GM13977 (cell line): Measurements from ENCODE around the gene SLC7A8.
"Not testable (repeated sequence)": the region's sequence is repeated elsewhere in the genome, so short reads cannot be mapped to it uniquely, and the experiment has no call there.

Source experiments
- DNase-seq: peaks from one replicate; pipeline ENCODE4 v3.0.0; 2012; ENCODE audit warnings: low spot score
- CTCF ChIP-seq: IDR thresholded peaks from 2 replicates; pipeline ENCODE4 v1.5.1; 2012; ENCODE audit warnings: mild to moderate bottlenecking, control low read depth; ENCODE audit not compliant: insufficient read depth; ENCODE audit errors: extremely low read depth, missing control alignments
- in situ Hi-C: fragments of 300-500 bp; cut with MboI; formaldehyde crosslinking; loops from one replicate; pipeline ENCODE4 v1.12.0; 2022; ENCODE audit warnings: low sequenced_read_pairs, low pct_unique_long_range_greater_than_20kb, mixed read lengths, inconsistent platforms; ENCODE audit not compliant: unreplicated experiment

SLC7A8 gene

GRCh38 chr14:23215421-23215820 is 32.0 kb upstream of the SLC7A8 start:
- no peak for TF ChIP-seq CTCF
- DNase-seq, result no peak
- in situ Hi-C loops, result no loop called here

- no peak for DNase-seq
- TF ChIP-seq CTCF, result no peak
- in situ Hi-C loops, result no loop called here
These were observed 26.4 kb upstream of the SLC7A8 start for GRCh38 chr14:23209651-23210423.

GRCh38 chr14:23208324-23208723 is 24.9 kb upstream of the SLC7A8 start:
- no peak for DNase-seq
- TF ChIP-seq CTCF, result no peak
- in situ Hi-C loops, result no loop called here

- no peak for TF ChIP-seq CTCF
- in situ Hi-C loops, result no loop called here
- no peak for DNase-seq
These were observed 23.7 kb upstream of the SLC7A8 start for GRCh38 chr14:23207146-23207540.

- in situ Hi-C loops, result no loop called here
- no peak for DNase-seq
- no peak for TF ChIP-seq CTCF
These were observed 23.1 kb upstream of the SLC7A8 start for GRCh38 chr14:23206422-23207145.

GRCh38 chr14:23202001-23202400 is 18.5 kb upstream of the SLC7A8 start:
- TF ChIP-seq CTCF, result no peak
- in situ Hi-C loops, result no loop called here
- DNase-seq, result no peak

GRCh38 chr14:23199141-23199540 is 15.7 kb upstream of the SLC7A8 start:
- DNase-seq, in situ Hi-C loops: not testable (repeated sequence)

GRCh38 chr14:23196487-23196886 is 13.0 kb upstream of the SLC7A8 start:
- in situ Hi-C loops, DNase-seq: not testable (repeated sequence)
